Endothelial cell of umbilical vein (primary cell): ENCODE data around the gene INHA. TPM values are rescaled to one million over a fixed set of nuclear protein-coding genes. Genes with fewer than 3 reads are reported as not detected.

Experiments
- BruUV-seq: library from RNA; stranded (reverse); fragments of 400-500 nt; replicated peaks from 2 replicates; lab custom pipeline; 2021; lab: Mats Ljungman, UMichigan
- CTCF ChIA-PET: fragments of 300-600, 350-600 bp; sonication (Branson Sonifier 250); formaldehyde crosslinking; loops from one replicate; lab custom pipeline; 2021; ENCODE audit warnings: antibody characterized with exemption, inconsistent platforms; lab: Charles Lee
- POLR2A ChIA-PET: fragments of 300-600, 350-600 bp; sonication (Branson Sonifier 250); formaldehyde crosslinking; loops from one replicate; lab custom pipeline; 2021; ENCODE audit warnings: antibody characterized with exemption, inconsistent platforms; lab: Charles Lee
- DNase-seq: peaks from one replicate; pipeline ENCODE4 v3.0.0-alpha.2; 2011; ENCODE audit warnings: low read depth, low spot score
- FAIRE-seq: peaks from 2 replicates; lab custom pipeline; 2011; peaks lifted over from hg19 to GRCh38; lab: Jason Lieb, UNC
- H2AFZ ChIP-seq: 2 replicates; pipeline ENCODE4 v1.6.0; 2012; ENCODE audit warnings: low read depth, low read length, control low read depth, inconsistent platforms
- H3K27ac ChIP-seq: 2 replicates; pipeline ENCODE4 v1.5.1; 2011; ENCODE audit warnings: low read depth, mild to moderate bottlenecking, control low read depth, low read length, moderate library complexity; ENCODE audit not compliant: insufficient read depth
- H3K27me3 ChIP-seq, 2 experiments: 2 replicates each; pipeline versions ENCODE4 v1.6.0 to v1.6.1; 2011; ENCODE audit warnings: low read length in 2 of 2, mixed read lengths in 1 of 2; ENCODE audit not compliant: control insufficient read depth in 2 of 2, insufficient read depth in 2 of 2
- H3K36me3 ChIP-seq, 2 experiments: 2 replicates in 1 of 2; 3 replicates in 1 of 2; pipeline ENCODE4 v1.5.1; 2011; ENCODE audit warnings: low read length in 2 of 2, mild to moderate bottlenecking in 1 of 2, moderate library complexity in 1 of 2; ENCODE audit not compliant: control insufficient read depth in 2 of 2, insufficient read depth in 2 of 2; ENCODE audit errors: extremely low read depth in 1 of 2
- H3K4me1 ChIP-seq: 3 replicates; pipeline ENCODE4 v1.5.1; 2011; ENCODE audit warnings: mild to moderate bottlenecking, low read length; ENCODE audit not compliant: control insufficient read depth, insufficient read depth; ENCODE audit errors: extremely low read depth
- H3K4me2 ChIP-seq: 2 replicates; pipeline ENCODE4 v1.6.1; 2011; ENCODE audit warnings: low read length, control low read depth, mixed read lengths; ENCODE audit not compliant: insufficient read depth
- H3K4me3 ChIP-seq, 3 experiments: fragments of 200-600 bp in 1 of 3; sonication (generic), shearing (Covaris generic) in 1 of 3; replicated peaks in 1 of 3; 2 replicates each; pipeline ENCODE4 v1.5.1; 2011 to 2016; ENCODE audit warnings: control low read depth in 3 of 3, low read length in 3 of 3, mild to moderate bottlenecking in 2 of 3, inconsistent platforms in 1 of 3, low read depth in 1 of 3, moderate library complexity in 1 of 3; ENCODE audit not compliant: insufficient read depth in 1 of 3
- H3K79me2 ChIP-seq: 2 replicates; pipeline ENCODE4 v1.6.0; 2012; ENCODE audit warnings: low read length, inconsistent platforms; ENCODE audit not compliant: control insufficient read depth, insufficient read depth
- H3K9ac ChIP-seq: replicated peaks from 2 replicates; pipeline ENCODE3; 2011; ENCODE audit warnings: low read length, control low read depth; ENCODE audit not compliant: insufficient read depth; ENCODE audit errors: extremely low read depth
- H3K9me1 ChIP-seq: replicated peaks from 3 replicates; pipeline ENCODE4 v1.6.0; 2011; ENCODE audit warnings: mild to moderate bottlenecking, low read length; ENCODE audit not compliant: control insufficient read depth, insufficient read depth; ENCODE audit errors: extremely low read depth
- H3K9me3 ChIP-seq: replicated peaks from 2 replicates; pipeline ENCODE4 v1.5.1; 2012; ENCODE audit warnings: low read length, inconsistent platforms; ENCODE audit not compliant: control insufficient read depth, insufficient read depth
- H4K20me1 ChIP-seq: replicated peaks from 2 replicates; pipeline ENCODE3; 2011; ENCODE audit warnings: mild to moderate bottlenecking, low read length; ENCODE audit not compliant: control insufficient read depth, insufficient read depth; ENCODE audit errors: extremely low read depth
- EZH2 ChIP-seq: IDR thresholded peaks from 2 replicates; pipeline ENCODE4 v1.6.1; 2012; ENCODE audit warnings: borderline replicate concordance, low read depth, mild to moderate bottlenecking, moderate library complexity, low read length, inconsistent platforms; ENCODE audit not compliant: severe bottlenecking
- FOS ChIP-seq: IDR thresholded peaks from 2 replicates; pipeline ENCODE4 v1.6.1; 2011; ENCODE audit warnings: mild to moderate bottlenecking, low read length, moderate library complexity, borderline replicate concordance; ENCODE audit not compliant: insufficient read depth
- GATA2 ChIP-seq: IDR thresholded peaks from 2 replicates; pipeline ENCODE4 v1.7.0; 2011; ENCODE audit warnings: low read depth, mild to moderate bottlenecking, moderate library complexity, mixed read lengths, low read length; ENCODE audit not compliant: insufficient read length, insufficient read depth
- JUN ChIP-seq: IDR thresholded peaks from 2 replicates; pipeline ENCODE4 v1.6.1; 2011; ENCODE audit warnings: borderline replicate concordance, low read depth; ENCODE audit not compliant: insufficient read length, insufficient read depth
- POLR2A ChIP-seq: IDR thresholded peaks from 2 replicates; pipeline ENCODE4 v1.6.1; 2012; ENCODE audit warnings: low read depth, mild to moderate bottlenecking, control low read depth, low read length
- POLR2AphosphoS5 ChIP-seq: IDR thresholded peaks from 2 replicates; pipeline ENCODE4 v1.6.1; 2012; ENCODE audit warnings: low read depth, mild to moderate bottlenecking, control low read depth, low read length, moderate library complexity; ENCODE audit not compliant: insufficient read depth
- dilution Hi-C: fragments of 300-500 bp; cut with MboI; formaldehyde crosslinking; loops from one replicate; pipeline ENCODE4 v1.15.0; 2019; ENCODE audit warnings: low sequenced_read_pairs; ENCODE audit not compliant: extremely low pct_ligation_motif_present
- intact Hi-C: fragments of 100-400 bp; cut with micrococcal nuclease; formaldehyde crosslinking; loops from one replicate; pipeline ENCODE4 v1.10.0; 2022
- polyA plus RNA-seq, 4 experiments: library from polyadenylated mRNA; depleted of rRNA in 3 of 4; stranded (reverse) in 3 of 4; unstranded in 1 of 4; fragments of >200 nt; gene quantifications; 2 replicates each; pipeline versions ENCODE4 v1.2.1 to v1.2.3, GENCODE V29; 2011 to 2012; ENCODE audit warnings: missing spikeins in 1 of 4
- total RNA-seq: library from RNA; stranded (reverse); gene quantifications from 2 replicates; pipeline ENCODE4 v1.2.3, GENCODE V29; 2021
- TF ChIP-seq, protein P1 (sequence below), 2 donors: IDR thresholded peaks; 1 replicate in 1 of 2; 2 replicates in 1 of 2; pipeline ENCODE4 v1.5.1; 2011; ENCODE audit warnings: low read length in 2 of 2, mild to moderate bottlenecking in 2 of 2, moderate library complexity in 2 of 2, control low read depth in 1 of 2, inconsistent platforms in 1 of 2, low read depth in 1 of 2; ENCODE audit not compliant: insufficient read depth in 1 of 2; ENCODE audit errors: extremely low read depth in 1 of 2
- TF ChIP-seq, protein P2 (sequence below): IDR thresholded peaks from 2 replicates; pipeline ENCODE4 v1.6.1; 2011; ENCODE audit not compliant: insufficient read depth, insufficient read length

INHA gene
- total and polyA plus RNA-seq, 2 donors (not counting 3 experiments of a cell fraction or from before 2014, with no cell fraction given), result 0.06 TPM; not detected in 1

DNA sequence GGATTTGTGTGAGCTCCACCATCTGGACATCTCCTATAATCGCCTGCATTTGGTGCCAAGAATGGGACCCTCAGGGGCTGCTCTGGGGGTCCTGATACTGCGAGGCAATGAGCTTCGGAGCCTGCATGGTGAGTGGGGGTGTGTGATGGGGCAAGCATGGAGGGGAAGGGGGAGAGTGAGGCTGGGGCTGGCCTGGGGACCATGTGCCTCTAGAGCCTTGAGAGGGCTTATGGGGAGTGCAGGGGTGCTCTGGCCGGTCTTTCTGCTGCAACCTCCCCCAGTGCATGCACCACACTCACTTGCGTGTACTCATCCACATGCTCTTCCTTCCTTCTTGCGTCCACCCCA is 33.5 kb downstream of the INHA start:
- FAIRE-seq (no peak), DNase-seq (no peak)
- intact Hi-C loops, result no loop called here
- Histone ChIP-seq H4K20me1 (no peaks in the 10 kb centered on the region), H3K79me2 (no peaks in the 10 kb centered on the region), H3K9me3 (no peaks in the 10 kb centered on the region), H3K4me1 (no peaks in the 10 kb centered on the region), H3K9me1 (no peaks in the 10 kb centered on the region), H3K36me3 (peaks cover 2 to 27% of the 10 kb centered on the region in 2 experiments), H3K27me3 (no peaks in the 10 kb centered on the region), H3K4me3 (no peak overlapping the region), H3K27ac (no peak overlapping the region), H3K4me2 (no peak overlapping the region), H3K9ac (no peak overlapping the region), H2AFZ (no peak overlapping the region)
- ChIA-PET POLR2A (no interaction called here), CTCF (no interaction called here)
- no peak for TF ChIP-seq POLR2AphosphoS5
- BruUV-seq, result no TSS peak
- dilution Hi-C loops, result no loop called here

DNA sequence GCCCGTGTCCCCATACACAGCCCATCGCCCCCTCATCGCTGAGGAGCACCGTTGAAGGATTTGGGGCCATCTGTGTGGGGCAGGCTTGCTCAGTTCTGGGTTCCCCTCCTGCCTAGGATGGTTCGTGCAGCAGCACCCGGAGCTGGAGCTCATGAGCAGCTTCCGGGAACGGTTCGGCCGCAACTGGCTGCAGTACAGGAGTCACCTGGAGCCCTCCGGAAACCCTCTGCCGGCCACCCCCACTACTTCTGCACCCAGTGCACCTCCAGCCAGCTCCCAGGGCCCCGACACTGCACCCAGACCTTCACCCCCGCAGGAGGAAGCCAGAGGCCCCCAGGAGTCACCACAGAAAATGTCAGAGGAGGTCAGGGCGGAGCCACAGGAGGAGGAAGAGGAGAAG is 35.8 kb downstream of the INHA start:
- no peak for TF ChIP-seq JUN
- no peak for TF ChIP-seq POLR2A
- TF ChIP-seq, protein P1, sequence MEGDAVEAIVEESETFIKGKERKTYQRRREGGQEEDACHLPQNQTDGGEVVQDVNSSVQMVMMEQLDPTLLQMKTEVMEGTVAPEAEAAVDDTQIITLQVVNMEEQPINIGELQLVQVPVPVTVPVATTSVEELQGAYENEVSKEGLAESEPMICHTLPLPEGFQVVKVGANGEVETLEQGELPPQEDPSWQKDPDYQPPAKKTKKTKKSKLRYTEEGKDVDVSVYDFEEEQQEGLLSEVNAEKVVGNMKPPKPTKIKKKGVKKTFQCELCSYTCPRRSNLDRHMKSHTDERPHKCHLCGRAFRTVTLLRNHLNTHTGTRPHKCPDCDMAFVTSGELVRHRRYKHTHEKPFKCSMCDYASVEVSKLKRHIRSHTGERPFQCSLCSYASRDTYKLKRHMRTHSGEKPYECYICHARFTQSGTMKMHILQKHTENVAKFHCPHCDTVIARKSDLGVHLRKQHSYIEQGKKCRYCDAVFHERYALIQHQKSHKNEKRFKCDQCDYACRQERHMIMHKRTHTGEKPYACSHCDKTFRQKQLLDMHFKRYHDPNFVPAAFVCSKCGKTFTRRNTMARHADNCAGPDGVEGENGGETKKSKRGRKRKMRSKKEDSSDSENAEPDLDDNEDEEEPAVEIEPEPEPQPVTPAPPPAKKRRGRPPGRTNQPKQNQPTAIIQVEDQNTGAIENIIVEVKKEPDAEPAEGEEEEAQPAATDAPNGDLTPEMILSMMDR (IDR thresholded peaks at IDR 0.05; ENCODE audit: extremely low read depth in 1 of 2, insufficient read depth in 1 of 2, low read depth in 1 of 2, low read length in 2 of 2), result no peak
- no peak for TF ChIP-seq POLR2AphosphoS5
- no peak for TF ChIP-seq FOS
- TF ChIP-seq EZH2, result no peak
- TF ChIP-seq, protein P2, sequence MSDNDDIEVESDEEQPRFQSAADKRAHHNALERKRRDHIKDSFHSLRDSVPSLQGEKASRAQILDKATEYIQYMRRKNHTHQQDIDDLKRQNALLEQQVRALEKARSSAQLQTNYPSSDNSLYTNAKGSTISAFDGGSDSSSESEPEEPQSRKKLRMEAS, result no peak
- TF ChIP-seq GATA2, result no peak
- Histone ChIP-seq H3K9ac (no peak overlapping the region), H3K36me3 (peaks cover 2 to 14% of the 10 kb centered on the region in 2 experiments), H3K27ac (no peak overlapping the region), H3K27me3 (no peaks in the 10 kb centered on the region), H3K4me2 (no peak overlapping the region), H3K79me2 (no peaks in the 10 kb centered on the region), H3K9me3 (no peaks in the 10 kb centered on the region), H3K4me3 (no peak overlapping the region), H3K4me1 (no peaks in the 10 kb centered on the region), H4K20me1 (no peaks in the 10 kb centered on the region), H2AFZ (no peak overlapping the region), H3K9me1 (no peaks in the 10 kb centered on the region)
- intact Hi-C loops (no loop called here), dilution Hi-C loops (no loop called here)
- no TSS peak for BruUV-seq
- no peak for DNase-seq
- ChIA-PET POLR2A (no interaction called here), CTCF (no interaction called here)
- FAIRE-seq, result no peak
